Gastroesophageal sphincter (tissue), 4 donors: Measurements from ENCODE around the gene DGKZ. TPM values are rescaled to one million over a fixed set of nuclear protein-coding genes. Genes with fewer than 3 reads are reported as not detected.

Source experiments
- ATAC-seq: fragments of 150-250 bp; one replicate; pipeline ENCODE4 v1.9.1; 2016; ENCODE audit warnings: mild to moderate bottlenecking, moderate library complexity
- H3K27ac ChIP-seq, 4 donors: fragments of 200-600 bp; sonication (generic) in 3 of 4; 1 replicate in 3 of 4; 2 replicates in 1 of 4; pipeline ENCODE4 v1.5.1; 2016 to 2019
- H3K27me3 ChIP-seq: fragments of 200-600 bp; sonication (generic); one replicate; pipeline ENCODE4 v1.5.1; 2019
- H3K36me3 ChIP-seq, 2 donors: fragments of 200-600 bp; sonication (generic); one replicate each; pipeline ENCODE4 v1.5.1; 2019; ENCODE audit warnings: control low read depth in 1 of 2
- H3K4me1 ChIP-seq, 3 donors: fragments of 200-600 bp; sonication (generic); 1 replicate in 2 of 3; 2 replicates in 1 of 3; pipeline ENCODE4 v1.5.1; 2016 to 2019; ENCODE audit warnings: control low read depth in 2 of 3
- H3K4me3 ChIP-seq, 2 donors: fragments of 200-600 bp; sonication (generic); one replicate each; pipeline ENCODE4 v1.5.1; 2019; ENCODE audit warnings: mild to moderate bottlenecking in 1 of 2, moderate library complexity in 1 of 2
- H3K9me3 ChIP-seq, 3 donors: fragments of 200-600 bp; sonication (generic); one replicate each; pipeline ENCODE4 v1.5.1; 2017 to 2019; ENCODE audit warnings: control low read depth in 2 of 3
- EP300 ChIP-seq: sonication (generic); formaldehyde crosslinking; IDR thresholded peaks from one replicate; pipeline ENCODE4 v1.6.1; 2017; ENCODE audit warnings: antibody characterized with exemption, mild to moderate bottlenecking
- POLR2A ChIP-seq, 2 donors: fragments of 450-650 bp; IDR thresholded peaks; one replicate each; pipeline ENCODE4 v1.6.1; 2017; ENCODE audit warnings: antibody characterized with exemption in 2 of 2, mild to moderate bottlenecking in 2 of 2, moderate library complexity in 1 of 2
- POLR2AphosphoS5 ChIP-seq: sonication (generic); formaldehyde crosslinking; IDR thresholded peaks from one replicate; pipeline ENCODE4 v1.6.1; 2017; ENCODE audit warnings: antibody characterized with exemption
- WGBS, 2 donors: methylation state at CpG; one replicate each; pipeline ENCODE4 v1.1.5; 2018; ENCODE audit warnings: low coverage in 1 of 2; 5-methylcytosine and 5-hydroxymethylcytosine counted together
- total RNA-seq, 4 donors: library from RNA; depleted of rRNA; stranded (reverse); fragments of >200 nt; gene quantifications; one replicate each; pipeline ENCODE4 v1.1.0, GENCODE V29; 2016
- TF ChIP-seq, protein P1 (sequence below), 4 experiments: fragments of 200-600 bp in 2 of 4; fragments of 450-650 bp in 2 of 4; sonication (generic) in 1 of 4; IDR thresholded peaks; one replicate each; pipeline ENCODE4 v1.5.1; 2017 to 2019; ENCODE audit warnings: antibody characterized with exemption in 4 of 4, mild to moderate bottlenecking in 2 of 4, moderate library complexity in 2 of 4

Gene DGKZ, protein sequence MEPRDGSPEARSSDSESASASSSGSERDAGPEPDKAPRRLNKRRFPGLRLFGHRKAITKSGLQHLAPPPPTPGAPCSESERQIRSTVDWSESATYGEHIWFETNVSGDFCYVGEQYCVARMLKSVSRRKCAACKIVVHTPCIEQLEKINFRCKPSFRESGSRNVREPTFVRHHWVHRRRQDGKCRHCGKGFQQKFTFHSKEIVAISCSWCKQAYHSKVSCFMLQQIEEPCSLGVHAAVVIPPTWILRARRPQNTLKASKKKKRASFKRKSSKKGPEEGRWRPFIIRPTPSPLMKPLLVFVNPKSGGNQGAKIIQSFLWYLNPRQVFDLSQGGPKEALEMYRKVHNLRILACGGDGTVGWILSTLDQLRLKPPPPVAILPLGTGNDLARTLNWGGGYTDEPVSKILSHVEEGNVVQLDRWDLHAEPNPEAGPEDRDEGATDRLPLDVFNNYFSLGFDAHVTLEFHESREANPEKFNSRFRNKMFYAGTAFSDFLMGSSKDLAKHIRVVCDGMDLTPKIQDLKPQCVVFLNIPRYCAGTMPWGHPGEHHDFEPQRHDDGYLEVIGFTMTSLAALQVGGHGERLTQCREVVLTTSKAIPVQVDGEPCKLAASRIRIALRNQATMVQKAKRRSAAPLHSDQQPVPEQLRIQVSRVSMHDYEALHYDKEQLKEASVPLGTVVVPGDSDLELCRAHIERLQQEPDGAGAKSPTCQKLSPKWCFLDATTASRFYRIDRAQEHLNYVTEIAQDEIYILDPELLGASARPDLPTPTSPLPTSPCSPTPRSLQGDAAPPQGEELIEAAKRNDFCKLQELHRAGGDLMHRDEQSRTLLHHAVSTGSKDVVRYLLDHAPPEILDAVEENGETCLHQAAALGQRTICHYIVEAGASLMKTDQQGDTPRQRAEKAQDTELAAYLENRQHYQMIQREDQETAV
- total RNA-seq, result 10 to 100 TPM; 39.2 to 78.8 (median 46.5) TPM

DNA sequence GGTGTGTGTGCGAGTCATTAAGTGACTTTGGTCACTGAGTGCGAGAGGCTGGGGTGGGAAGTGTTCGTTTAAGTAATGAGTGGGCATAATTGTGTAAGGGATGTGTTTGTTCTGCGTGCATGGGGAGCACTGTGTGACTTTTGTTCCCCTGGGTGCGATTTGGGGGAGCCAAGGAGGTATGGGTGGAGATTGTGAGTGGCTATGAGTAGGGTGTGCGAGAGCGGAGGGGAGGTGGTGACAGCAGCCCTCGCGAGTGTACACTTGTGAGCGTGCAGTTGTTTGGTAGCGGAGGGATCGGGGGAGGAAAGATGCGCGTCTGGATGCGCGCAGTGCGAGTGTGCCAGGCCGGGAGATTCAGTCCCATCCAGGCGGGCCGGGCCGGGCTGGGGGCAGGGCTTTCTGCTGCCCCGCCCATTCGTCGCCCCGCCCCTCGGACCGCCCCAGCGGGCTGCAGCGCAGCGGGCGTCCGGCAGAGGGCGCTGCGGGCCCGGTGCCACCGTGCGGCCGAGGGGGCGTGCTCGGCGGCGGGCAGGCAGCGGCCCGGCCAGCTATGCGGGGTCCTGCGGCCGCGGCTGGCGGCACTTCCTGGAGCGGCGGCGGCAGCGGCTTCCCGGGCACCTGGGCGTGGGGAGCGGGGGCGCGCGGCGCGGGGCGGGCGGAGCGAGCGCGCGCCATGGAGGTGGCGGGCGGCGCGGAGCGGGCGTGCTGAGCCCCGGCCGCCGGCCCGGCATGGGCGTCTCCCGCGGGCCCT is at the start of gene DGKZ:
Gene DGKZ (plus strand): TSS at position 578 of the 751 bp plus-strand sequence. CDS start 197 bp downstream, outside the sequence.
- no peaks in the 10 kb centered on the region for H3K36me3 ChIP-seq
- H3K27me3 ChIP-seq, result no peaks in the 10 kb centered on the region
- H3K27ac ChIP-seq, result peak within 1 kb of the TSS in 3 of 4 donors; percentile 70 to 85 (median 75)
- WGBS, 2 donors, result 37 to 42% methylated on average over 9 to 10 of the region's 80 CpGs
- TF ChIP-seq POLR2AphosphoS5 (no peak), EP300 (no peak), POLR2A (IDR thresholded peaks at IDR 0.05) (peak in 1 of 2 donors; percentile 38)
- TF ChIP-seq, protein P1, sequence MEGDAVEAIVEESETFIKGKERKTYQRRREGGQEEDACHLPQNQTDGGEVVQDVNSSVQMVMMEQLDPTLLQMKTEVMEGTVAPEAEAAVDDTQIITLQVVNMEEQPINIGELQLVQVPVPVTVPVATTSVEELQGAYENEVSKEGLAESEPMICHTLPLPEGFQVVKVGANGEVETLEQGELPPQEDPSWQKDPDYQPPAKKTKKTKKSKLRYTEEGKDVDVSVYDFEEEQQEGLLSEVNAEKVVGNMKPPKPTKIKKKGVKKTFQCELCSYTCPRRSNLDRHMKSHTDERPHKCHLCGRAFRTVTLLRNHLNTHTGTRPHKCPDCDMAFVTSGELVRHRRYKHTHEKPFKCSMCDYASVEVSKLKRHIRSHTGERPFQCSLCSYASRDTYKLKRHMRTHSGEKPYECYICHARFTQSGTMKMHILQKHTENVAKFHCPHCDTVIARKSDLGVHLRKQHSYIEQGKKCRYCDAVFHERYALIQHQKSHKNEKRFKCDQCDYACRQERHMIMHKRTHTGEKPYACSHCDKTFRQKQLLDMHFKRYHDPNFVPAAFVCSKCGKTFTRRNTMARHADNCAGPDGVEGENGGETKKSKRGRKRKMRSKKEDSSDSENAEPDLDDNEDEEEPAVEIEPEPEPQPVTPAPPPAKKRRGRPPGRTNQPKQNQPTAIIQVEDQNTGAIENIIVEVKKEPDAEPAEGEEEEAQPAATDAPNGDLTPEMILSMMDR (IDR thresholded peaks at IDR 0.05), result peak in 3 of 4 experiments; percentile 78 to 99 (median 98)
- peak; percentile 95 for ATAC-seq
- peaks cover 0 to 60% (median 22%) of the 10 kb centered on the region in 3 donors for H3K4me1 ChIP-seq
- peak within 1 kb of the TSS; percentile 85 to 87 for H3K4me3 ChIP-seq
- no peaks in the 10 kb centered on the region for H3K9me3 ChIP-seq

DNA sequence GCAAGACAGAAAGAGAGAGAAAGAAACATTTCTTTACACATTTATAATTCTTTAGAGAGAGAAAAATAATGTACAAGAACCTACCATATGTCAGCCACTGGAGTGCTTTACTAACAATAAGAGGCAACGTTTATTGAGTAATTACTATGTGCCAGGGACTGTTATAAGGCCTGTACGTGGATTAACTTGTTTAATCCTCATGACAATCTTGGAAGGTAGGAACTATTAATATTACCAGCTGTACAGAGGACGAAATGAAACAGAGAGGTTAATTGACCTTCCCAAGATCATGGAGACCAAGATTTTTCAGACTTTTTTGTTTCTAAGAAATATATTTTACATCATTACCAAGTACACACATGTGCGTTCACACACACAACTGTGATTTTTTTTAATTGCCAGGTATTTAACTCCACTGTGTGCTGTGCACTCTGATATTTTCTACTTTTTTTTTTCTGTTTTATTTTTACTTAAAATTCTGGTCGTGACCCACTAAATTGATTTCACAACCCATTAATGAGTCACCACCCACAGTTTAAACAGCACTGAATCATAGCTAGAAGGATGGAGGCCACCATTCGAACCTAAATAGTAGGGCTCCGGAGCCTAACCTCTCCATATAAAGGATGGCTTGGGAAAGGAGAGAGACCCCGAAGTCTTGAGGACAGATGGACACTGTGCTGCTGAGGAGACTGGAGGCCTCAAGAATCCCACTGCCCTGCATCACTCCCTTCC is 48.4 kb upstream of the DGKZ start:
- H3K4me1 ChIP-seq, result peaks cover 0 to 46% (median 17%) of the 10 kb centered on the region in 3 donors
- TF ChIP-seq POLR2AphosphoS5, result no peak
- TF ChIP-seq, protein P1 (IDR thresholded peaks at IDR 0.05), result no peak
- TF ChIP-seq EP300, result no peak
- no peak for TF ChIP-seq POLR2A (IDR thresholded peaks at IDR 0.05)
- no peaks in the 10 kb centered on the region for H3K9me3 ChIP-seq
- peak overlapping the region in 2 of 4 donors; percentile 27 to 37 for H3K27ac ChIP-seq
- no peaks in the 10 kb centered on the region for H3K36me3 ChIP-seq
- 43 to 67% methylated on average over 5 to 8 of the region's 8 CpGs for WGBS, 2 donors
- no peak overlapping the region for H3K4me3 ChIP-seq
- peaks cover 4% of the 10 kb centered on the region for H3K27me3 ChIP-seq
- ATAC-seq, result no peak

DNA sequence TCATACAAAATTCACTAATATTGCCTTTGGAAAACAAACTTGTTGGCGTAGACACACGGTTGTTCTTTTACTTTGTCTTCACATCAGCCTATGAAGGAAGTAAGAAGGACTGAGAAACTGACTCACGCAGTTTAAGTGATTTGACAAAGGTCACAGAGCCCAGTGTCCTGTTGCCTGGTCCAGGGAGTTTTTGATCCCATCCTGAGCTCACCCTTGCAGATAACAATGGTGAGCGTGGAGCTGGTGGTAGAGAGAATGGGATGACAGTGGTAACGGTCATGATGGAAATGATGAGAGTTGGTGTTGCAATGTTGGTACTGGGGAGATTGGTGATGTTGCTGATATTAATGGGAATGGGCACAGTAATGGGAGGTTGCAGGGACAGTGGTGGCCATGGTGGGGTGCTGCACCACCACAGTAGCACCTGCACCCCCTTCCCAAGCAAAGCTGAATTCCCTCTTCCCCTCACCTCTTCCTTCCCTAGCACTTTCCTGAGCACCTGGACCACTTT is 47.8 kb upstream of the DGKZ start:
- H3K36me3 ChIP-seq, result no peaks in the 10 kb centered on the region
- no peak overlapping the region for H3K4me3 ChIP-seq
- 77 to 80% methylated on average over 3 to 4 of the region's 5 CpGs for WGBS, 2 donors
- no peaks in the 10 kb centered on the region for H3K9me3 ChIP-seq
- peaks cover 4% of the 10 kb centered on the region for H3K27me3 ChIP-seq
- peaks cover 0 to 41% (median 17%) of the 10 kb centered on the region in 3 donors for H3K4me1 ChIP-seq
- H3K27ac ChIP-seq, result peak overlapping the region in 1 of 4 donors; percentile 27
- no peak for ATAC-seq
- TF ChIP-seq EP300 (no peak), POLR2A (IDR thresholded peaks at IDR 0.05) (no peak), POLR2AphosphoS5 (no peak)
- TF ChIP-seq, protein P1 (IDR thresholded peaks at IDR 0.05), result no peak

DNA sequence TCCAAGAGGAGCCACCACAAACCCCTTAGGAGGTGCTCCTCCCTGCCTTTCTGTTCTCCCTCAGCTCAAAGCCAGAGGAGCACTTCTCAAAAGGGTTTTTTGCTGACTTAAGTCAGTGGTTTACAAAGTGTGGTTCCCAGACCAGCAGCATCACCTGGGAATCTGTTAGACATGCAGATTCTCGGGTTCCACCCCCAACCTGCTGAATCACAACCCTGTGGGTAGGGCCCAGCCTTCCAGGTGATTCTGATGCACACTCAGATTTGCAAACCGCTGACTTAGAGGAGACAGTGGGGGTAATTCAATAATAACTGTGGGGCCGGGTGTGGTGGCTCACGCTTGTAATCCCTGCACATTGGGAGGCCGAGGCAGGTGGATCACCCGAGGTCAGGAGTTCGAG is 47.0 kb upstream of the DGKZ start:
- ATAC-seq, result no peak
- peaks cover 4% of the 10 kb centered on the region for H3K27me3 ChIP-seq
- no peaks in the 10 kb centered on the region for H3K36me3 ChIP-seq
- TF ChIP-seq POLR2A (IDR thresholded peaks at IDR 0.05) (no peak), EP300 (no peak), POLR2AphosphoS5 (no peak)
- TF ChIP-seq, protein P1 (IDR thresholded peaks at IDR 0.05), result no peak
- WGBS, 2 donors, result 100% methylated on average over 1 to 2 of the region's 7 CpGs
- H3K4me1 ChIP-seq, result peaks cover 0 to 33% (median 12%) of the 10 kb centered on the region in 3 donors
- no peaks in the 10 kb centered on the region for H3K9me3 ChIP-seq
- no peak overlapping the region for H3K4me3 ChIP-seq
- H3K27ac ChIP-seq, result no peak overlapping the region
